ENCODE results near the gene ANTXR1.

The ANTXR1 gene

DNA sequence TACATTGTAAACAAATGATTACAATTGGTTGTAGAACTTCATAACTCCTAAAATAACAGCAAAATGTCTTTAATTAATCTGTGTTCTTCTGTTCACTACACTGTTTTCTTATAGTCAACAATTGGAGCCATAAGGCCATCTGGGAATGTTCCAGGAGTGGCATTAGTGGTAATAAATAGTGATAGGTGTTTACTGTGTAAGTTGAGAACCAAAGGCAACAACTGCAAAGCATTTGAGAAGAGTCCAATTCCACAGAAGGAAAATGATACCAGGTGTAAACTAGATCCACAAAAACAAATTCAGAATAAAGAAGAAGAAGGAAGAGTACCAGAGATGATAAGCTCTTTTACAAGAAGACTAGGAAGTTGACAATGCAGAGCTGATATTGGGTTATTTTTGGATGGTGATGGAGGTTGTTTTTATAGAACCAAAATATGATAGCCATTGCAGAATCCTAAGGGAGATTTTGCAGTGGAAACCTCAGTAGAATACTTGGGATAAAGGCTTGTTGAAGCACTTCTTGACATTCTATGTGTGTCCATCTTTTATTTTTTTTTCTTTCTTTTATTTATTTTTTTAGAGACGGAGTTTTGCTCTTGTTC is 52.9 kb downstream of the ANTXR1 start:
- Mint-ChIP-seq H3K27ac (no peak overlapping the region), H3K27me3 (peaks cover 36% of the 10 kb centered on the region), H3K4me3 (no peak overlapping the region), H3K36me3 (ENCODE audit: low read depth) (no peaks in the 10 kb centered on the region), H3K4me1 (ENCODE audit: low read depth) (no peaks in the 10 kb centered on the region), H3K9me3 (no peaks in the 10 kb centered on the region)

DNA sequence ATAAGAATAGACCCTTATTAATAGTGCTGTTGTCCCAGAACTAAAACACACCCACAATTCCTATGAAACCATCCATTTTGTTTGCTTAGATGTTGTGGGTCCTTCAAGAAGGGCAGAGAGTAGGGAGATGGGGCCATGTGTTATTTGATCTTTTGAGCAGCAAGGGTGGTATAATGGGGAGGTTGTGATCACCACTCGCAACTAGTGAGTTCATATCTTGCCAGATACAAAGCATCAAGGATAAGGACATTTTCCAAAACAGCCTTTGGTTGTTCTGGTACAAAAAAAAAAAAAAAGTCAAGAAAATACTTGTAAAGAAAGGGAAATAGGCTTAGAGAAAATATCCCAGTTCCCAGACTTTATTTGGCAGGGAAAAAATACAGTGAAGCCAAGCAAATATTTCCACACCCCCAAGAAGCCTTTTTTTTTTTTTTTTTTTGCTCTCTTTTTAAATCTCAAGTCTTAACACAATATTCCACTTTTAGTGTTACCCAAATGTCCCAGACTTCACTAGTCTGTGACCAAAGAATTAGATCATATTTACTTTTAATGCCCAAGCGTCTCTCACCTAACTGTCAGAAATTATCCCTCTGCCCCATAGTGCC is 54.1 kb downstream of the ANTXR1 start:
- H3K4me1 Mint-ChIP-seq (ENCODE audit: low read depth), result no peaks in the 10 kb centered on the region
- H3K27ac Mint-ChIP-seq, result no peak overlapping the region
- H3K27me3 Mint-ChIP-seq, result peaks cover 23% of the 10 kb centered on the region
- no peaks in the 10 kb centered on the region for H3K36me3 Mint-ChIP-seq (ENCODE audit: low read depth)
- H3K4me3 Mint-ChIP-seq, result no peak overlapping the region
- H3K9me3 Mint-ChIP-seq, result no peaks in the 10 kb centered on the region

DNA sequence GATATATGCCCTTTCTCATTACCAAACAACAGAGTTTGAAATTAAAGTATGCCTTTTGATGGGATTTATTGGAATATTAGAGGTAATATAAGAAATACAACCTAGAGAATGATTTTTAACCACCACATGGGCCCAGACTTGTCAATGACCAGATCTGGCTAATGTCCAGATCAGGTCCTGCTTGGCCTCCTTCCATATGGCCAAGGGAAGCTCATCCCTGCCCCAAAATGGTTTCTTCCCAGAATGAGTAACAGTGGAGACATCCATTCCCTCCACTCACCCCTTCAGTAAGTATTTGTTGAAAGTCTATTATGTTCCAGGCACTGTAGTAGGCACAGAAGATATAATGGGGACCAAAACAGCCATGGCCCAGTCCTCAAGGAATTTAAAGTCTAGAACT is 54.9 kb downstream of the ANTXR1 start:
- Mint-ChIP-seq H3K4me3 (no peak overlapping the region), H3K9me3 (no peaks in the 10 kb centered on the region), H3K27ac (no peak overlapping the region), H3K27me3 (peaks cover 17% of the 10 kb centered on the region), H3K36me3 (ENCODE audit: low read depth) (no peaks in the 10 kb centered on the region), H3K4me1 (ENCODE audit: low read depth) (no peaks in the 10 kb centered on the region)

DNA sequence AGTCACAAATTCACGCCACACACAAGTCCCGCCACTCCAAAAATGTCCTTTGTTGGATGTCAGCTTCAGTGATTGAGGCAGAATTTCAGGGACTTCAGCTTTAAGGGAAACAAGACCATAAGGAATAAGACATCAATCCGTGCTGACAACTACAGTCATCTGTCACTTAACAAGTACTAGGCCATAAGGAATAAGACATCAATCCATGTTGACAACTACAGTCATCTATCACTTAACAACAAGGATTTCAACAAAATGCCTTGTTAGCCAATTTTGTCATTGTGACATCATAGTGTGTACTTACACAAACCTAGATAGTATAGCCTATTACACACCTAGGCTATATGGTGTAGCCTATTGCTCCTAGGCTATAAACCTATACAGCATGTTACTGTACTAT is 58.0 kb downstream of the ANTXR1 start:
- Mint-ChIP-seq H3K4me3 (no peak overlapping the region), H3K9me3 (no peaks in the 10 kb centered on the region), H3K27me3 (peaks cover 9% of the 10 kb centered on the region), H3K27ac (no peak overlapping the region), H3K36me3 (ENCODE audit: low read depth) (no peaks in the 10 kb centered on the region), H3K4me1 (ENCODE audit: low read depth) (no peaks in the 10 kb centered on the region)

DNA sequence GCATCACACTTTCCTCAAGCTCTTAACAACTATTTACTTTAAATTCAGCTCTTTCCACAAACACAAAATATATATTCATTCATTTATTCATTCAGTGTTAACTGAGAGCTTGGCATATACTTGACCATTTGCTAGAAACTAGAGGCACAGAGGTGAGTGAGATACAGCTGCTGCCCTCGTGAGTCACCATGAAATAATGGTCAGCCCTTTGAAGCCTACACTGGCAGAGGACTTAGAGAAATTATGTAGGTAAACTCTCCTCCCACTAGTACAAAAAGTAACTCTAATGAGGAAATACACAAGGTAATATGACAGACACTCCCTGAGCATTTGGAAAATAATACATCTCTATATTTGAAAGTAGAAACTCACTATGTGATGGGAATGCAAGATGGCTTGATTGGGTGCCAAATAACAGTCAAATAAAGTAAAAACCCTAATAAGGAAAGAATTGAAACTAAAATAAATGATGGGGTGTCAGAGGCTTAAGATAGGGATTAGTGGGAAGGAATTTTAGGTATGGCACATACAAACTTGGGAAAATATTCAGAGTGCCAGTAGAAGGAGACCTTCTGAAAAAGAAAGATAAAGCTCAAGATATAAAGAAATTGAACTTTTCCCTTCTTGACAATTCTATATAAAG is 61.1 kb downstream of the ANTXR1 start:
- Mint-ChIP-seq H3K9me3 (no peaks in the 10 kb centered on the region), H3K4me1 (ENCODE audit: low read depth) (no peaks in the 10 kb centered on the region), H3K4me3 (no peak overlapping the region), H3K27ac (no peak overlapping the region), H3K36me3 (ENCODE audit: low read depth) (no peaks in the 10 kb centered on the region), H3K27me3 (peaks cover 13% of the 10 kb centered on the region)

DNA sequence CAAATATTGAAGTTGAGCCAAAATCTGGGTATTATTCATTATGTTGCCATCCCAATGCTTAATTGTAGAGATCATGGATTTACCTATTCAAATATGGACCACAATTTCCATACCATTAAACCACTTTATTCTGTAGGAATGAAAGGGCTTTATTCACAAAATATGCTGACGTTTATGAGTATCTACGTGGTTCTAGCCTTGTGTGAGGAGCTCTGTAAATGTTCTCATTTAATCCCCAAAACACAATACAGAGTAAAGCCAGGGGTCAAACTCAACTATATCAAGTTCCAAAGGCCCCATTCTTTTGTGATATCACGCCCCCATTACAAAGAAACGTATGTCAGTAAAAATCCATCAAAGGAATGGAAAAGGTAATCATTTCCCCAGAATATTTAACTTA is 61.9 kb downstream of the ANTXR1 start:
- H3K27ac Mint-ChIP-seq, result no peak overlapping the region
- no peaks in the 10 kb centered on the region for H3K9me3 Mint-ChIP-seq
- H3K4me1 Mint-ChIP-seq (ENCODE audit: low read depth), result no peaks in the 10 kb centered on the region
- peaks cover 13% of the 10 kb centered on the region for H3K27me3 Mint-ChIP-seq
- no peak overlapping the region for H3K4me3 Mint-ChIP-seq
- no peaks in the 10 kb centered on the region for H3K36me3 Mint-ChIP-seq (ENCODE audit: low read depth)

DNA sequence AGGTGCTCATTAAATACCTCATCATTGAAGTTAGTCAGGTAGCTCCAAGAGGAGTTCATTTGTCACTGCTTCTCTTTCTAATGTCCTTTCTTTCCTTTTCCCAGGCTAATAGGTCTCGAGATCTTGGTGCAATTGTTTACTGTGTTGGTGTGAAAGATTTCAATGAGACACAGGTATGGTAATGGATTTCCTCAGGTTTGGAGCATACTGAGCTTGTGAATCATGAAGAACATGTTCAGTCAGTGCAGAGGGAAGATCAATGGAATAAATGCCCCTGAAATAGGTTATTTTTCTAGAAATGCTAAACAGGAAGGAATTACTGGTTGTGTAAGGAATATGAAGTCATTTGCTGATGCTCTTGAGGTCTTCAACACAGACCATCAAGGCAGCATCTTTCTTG is 62.5 kb downstream of the ANTXR1 start:
- Mint-ChIP-seq H3K4me3 (no peak overlapping the region), H3K27me3 (peaks cover 13% of the 10 kb centered on the region), H3K36me3 (ENCODE audit: low read depth) (no peaks in the 10 kb centered on the region), H3K4me1 (ENCODE audit: low read depth) (no peaks in the 10 kb centered on the region), H3K9me3 (no peaks in the 10 kb centered on the region), H3K27ac (no peak overlapping the region)

DNA sequence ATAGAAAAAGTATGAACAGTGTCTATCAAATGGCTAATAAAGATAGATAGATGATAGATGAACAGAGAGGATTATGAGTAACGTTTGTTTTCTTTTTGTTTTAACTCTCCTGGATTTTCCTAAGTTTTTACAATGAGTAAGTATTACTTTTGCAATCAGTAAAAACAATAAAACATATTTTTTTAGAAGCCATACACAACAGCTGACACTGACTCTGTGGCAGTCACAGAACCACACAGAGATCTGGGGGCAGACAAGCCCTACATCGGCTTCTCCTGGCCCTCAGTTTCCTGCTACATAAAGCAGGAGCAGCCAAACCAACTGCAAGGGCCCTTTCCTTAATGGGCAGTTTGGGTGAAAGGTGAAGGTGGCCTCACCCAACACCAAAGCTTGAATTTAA is 63.6 kb downstream of the ANTXR1 start:
- no peaks in the 10 kb centered on the region for H3K36me3 Mint-ChIP-seq (ENCODE audit: low read depth)
- no peaks in the 10 kb centered on the region for H3K4me1 Mint-ChIP-seq (ENCODE audit: low read depth)
- peaks cover 13% of the 10 kb centered on the region for H3K27me3 Mint-ChIP-seq
- H3K4me3 Mint-ChIP-seq, result no peak overlapping the region
- H3K9me3 Mint-ChIP-seq, result no peaks in the 10 kb centered on the region
- H3K27ac Mint-ChIP-seq, result no peak overlapping the region

DNA sequence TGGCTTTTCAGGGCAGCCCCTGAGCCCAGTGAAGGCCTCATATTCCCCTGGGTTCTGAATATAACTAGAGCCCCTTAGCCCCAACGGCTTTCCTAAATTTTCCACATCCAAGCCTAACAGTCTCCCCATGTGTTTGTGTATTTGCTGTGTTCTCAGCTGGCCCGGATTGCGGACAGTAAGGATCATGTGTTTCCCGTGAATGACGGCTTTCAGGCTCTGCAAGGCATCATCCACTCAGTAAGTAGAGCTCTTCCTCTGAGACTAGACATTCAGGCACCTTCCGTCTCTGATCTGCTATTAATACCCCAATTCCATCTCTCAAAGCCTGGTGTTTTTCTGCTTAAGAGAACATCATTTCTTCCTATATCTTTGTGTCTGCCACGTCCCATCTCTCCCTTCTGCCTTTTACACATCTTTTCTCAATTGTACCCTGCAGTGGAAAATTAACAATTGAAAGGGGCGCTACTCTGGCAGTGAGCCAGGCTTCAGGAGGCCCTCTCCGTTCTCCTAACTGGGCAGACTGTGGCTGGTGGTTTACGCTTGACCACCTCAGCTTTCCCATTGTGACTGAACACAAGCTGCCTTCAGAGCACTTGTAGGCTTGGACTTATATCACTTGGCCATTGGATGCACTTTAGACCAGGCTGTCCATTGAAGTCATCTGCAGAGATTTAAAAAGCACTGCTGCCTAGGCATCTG is 64.4 kb downstream of the ANTXR1 start:
- Mint-ChIP-seq H3K27ac (no peak overlapping the region), H3K9me3 (no peaks in the 10 kb centered on the region)

DNA sequence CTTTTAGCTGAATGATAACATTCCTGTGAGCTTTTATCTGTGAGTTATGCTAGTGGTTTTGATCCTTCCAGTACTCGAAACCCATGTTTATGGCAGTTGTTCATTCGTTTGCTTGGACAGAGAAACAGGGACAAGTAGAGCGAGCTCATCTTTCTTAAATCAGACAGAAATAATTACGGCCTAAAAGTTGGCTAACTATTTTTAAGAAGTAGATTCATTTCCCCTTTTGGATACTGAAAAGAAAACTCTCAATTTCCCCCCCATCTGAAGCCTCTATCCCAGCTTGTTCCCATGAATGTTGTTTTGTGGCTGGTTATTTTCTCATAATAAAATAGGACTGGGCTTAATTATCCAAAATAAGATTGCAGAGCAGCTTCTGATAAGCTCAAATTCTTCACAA is 67.1 kb downstream of the ANTXR1 start:
- H3K27me3 Mint-ChIP-seq, result peaks cover 13% of the 10 kb centered on the region
- no peaks in the 10 kb centered on the region for H3K9me3 Mint-ChIP-seq
- H3K27ac Mint-ChIP-seq, result no peak overlapping the region
- H3K4me3 Mint-ChIP-seq, result no peak overlapping the region
- H3K4me1 Mint-ChIP-seq (ENCODE audit: low read depth), result no peaks in the 10 kb centered on the region
- no peaks in the 10 kb centered on the region for H3K36me3 Mint-ChIP-seq (ENCODE audit: low read depth)

More for the DNA sequence above, 64.4 kb downstream of the ANTXR1 start:
- Mint-ChIP-seq H3K4me3 (no peak overlapping the region), H3K4me1 (ENCODE audit: low read depth) (no peaks in the 10 kb centered on the region), H3K36me3 (ENCODE audit: low read depth) (no peaks in the 10 kb centered on the region), H3K27me3 (peaks cover 13% of the 10 kb centered on the region)

DNA sequence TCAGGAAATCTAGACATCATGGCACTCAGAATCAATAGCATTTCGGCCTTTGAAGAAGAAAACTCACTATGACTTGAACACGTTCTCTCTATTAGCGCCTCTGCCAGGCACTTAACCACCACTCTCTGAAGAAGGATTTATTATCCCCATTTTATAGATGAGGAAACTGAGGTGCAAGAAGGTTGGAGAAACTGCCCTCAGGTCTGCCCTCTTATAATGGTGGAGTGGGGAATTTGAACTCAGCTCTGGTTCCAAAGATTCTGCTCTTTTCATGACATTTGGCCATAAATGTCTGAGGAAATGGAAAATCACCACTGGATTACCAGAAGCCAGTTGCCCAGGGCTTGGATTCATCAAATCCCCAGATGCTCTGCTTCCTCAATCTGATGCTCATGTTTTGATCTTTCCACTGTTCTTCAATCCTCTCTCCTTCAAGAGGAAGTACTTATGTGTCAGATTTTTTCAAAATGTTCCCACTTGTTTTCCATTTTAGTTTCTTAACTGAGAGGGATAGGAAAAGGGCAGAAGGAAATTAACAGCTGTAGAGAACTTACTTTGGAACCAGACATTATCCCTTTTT is 68.1 kb downstream of the ANTXR1 start:
- H3K36me3 Mint-ChIP-seq (ENCODE audit: low read depth), result no peaks in the 10 kb centered on the region
- H3K4me1 Mint-ChIP-seq (ENCODE audit: low read depth), result no peaks in the 10 kb centered on the region
- H3K4me3 Mint-ChIP-seq, result no peak overlapping the region
- H3K27me3 Mint-ChIP-seq, result peaks cover 17% of the 10 kb centered on the region
- H3K27ac Mint-ChIP-seq, result no peak overlapping the region
- no peaks in the 10 kb centered on the region for H3K9me3 Mint-ChIP-seq

DNA sequence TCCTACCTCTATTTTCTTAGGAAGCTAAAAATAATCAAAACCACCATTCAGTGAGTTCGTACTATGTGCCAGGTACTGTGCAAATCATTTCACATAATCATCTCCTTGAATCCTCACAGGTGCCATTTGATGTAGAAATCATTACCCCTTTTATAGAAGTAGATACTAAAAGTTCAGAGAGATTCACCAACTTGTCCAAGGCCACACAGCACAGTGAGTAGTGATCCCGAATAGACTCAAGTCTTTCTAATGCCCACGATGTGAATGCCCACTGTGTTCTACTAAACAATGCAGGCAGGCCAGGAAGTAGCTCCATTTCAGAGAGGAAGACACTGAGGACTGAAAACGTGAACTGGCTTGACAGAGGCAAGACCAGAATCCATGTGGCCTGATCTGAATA is 68.8 kb downstream of the ANTXR1 start:
- H3K4me1 Mint-ChIP-seq (ENCODE audit: low read depth), result no peaks in the 10 kb centered on the region
- H3K27me3 Mint-ChIP-seq, result peaks cover 21% of the 10 kb centered on the region
- H3K9me3 Mint-ChIP-seq, result no peaks in the 10 kb centered on the region
- H3K27ac Mint-ChIP-seq, result no peak overlapping the region
- no peaks in the 10 kb centered on the region for H3K36me3 Mint-ChIP-seq (ENCODE audit: low read depth)
- H3K4me3 Mint-ChIP-seq, result no peak overlapping the region

DNA sequence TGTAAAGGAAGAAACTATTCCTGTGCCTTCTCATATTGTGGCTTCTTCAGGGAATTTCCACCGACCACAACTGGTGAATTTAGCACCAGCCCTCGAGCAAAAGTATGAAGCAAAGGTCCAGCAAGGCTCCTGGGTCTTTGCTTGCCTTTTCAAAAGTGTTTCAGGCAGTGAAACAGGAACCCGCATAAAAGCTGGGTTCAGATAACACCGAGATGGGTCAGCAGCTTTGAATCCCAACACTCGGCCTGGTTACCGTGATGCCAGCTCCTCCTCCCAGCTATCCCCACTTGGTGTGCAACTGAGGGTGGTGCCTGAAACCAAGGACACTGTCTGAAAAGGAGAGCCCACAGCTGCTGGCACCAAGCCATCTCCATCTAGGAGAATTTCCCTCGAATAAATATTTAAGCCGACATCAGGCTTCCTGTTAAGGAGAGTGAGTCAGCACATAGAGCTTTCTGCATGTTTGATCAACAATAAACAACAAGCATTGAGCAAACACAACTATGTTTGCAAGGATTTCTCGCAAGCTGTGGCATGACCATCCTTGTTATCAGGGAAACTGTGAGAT is 69.5 kb downstream of the ANTXR1 start:
- Mint-ChIP-seq H3K4me3 (no peak overlapping the region), H3K9me3 (no peaks in the 10 kb centered on the region), H3K27ac (no peak overlapping the region), H3K36me3 (ENCODE audit: low read depth) (no peaks in the 10 kb centered on the region), H3K27me3 (peaks cover 21% of the 10 kb centered on the region), H3K4me1 (ENCODE audit: low read depth) (no peaks in the 10 kb centered on the region)

DNA sequence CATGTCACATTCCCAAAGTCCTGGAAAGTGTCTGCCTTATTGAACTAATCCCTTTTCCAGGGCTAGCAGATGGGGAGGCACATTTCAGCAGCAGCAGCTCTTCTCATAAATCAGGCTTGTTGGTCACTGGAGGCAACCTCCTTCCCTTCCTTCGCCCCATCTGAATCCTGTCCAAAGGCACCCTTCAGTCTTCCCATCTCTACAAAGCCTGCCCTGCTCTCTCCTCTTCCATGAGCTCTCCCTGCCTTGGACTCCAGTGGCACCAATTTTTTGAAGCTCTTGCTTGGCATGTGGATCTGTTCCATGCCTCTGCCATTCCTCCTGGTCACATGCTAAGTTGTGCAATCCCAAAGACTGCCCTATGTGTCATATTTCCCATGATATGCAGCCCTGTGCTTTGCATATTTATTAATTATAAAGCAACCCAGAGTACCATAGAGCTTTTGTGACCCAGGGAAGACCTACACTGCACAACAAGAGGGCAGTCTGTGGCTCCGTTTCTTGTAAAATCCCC is 70.3 kb downstream of the ANTXR1 start:
- Mint-ChIP-seq H3K4me3 (no peak overlapping the region), H3K27me3 (peaks cover 22% of the 10 kb centered on the region), H3K9me3 (no peaks in the 10 kb centered on the region), H3K4me1 (ENCODE audit: low read depth) (no peaks in the 10 kb centered on the region), H3K36me3 (ENCODE audit: low read depth) (no peaks in the 10 kb centered on the region), H3K27ac (no peak overlapping the region)

DNA sequence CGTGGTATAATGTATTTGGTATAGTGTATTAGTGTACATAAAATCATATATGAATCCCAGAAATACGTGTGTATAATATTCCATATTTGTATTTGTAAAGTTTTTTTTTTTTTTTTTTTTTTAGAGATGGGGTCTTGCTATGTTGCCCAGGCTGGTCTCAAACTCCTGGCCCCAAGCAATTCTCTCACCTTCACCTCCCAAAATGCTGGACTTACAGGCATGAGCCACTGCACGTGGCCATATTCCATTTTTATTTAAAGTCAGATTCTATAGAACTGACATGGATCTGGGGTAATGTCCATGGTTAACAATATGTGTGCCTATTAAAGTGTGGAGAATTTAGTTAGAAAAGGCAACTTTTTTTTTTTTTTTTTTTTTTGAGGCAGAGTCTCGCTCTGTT is 71.5 kb downstream of the ANTXR1 start:
- Mint-ChIP-seq H3K4me1 (ENCODE audit: low read depth) (no peaks in the 10 kb centered on the region), H3K9me3 (no peaks in the 10 kb centered on the region), H3K36me3 (ENCODE audit: low read depth) (no peaks in the 10 kb centered on the region), H3K27me3 (peaks cover 22% of the 10 kb centered on the region), H3K4me3 (no peak overlapping the region), H3K27ac (no peak overlapping the region)
